GM18502 (cell line): Measurements from ENCODE around the gene FBXL13.
A peak's percentile ranks its signal among the peaks of the same experiment; 100 is the strongest.
"Not testable (repeated sequence)": the region's sequence is repeated elsewhere in the genome, so short reads cannot be mapped to it uniquely, and the experiment has no call there.

Experiments used
- ATAC-seq: cut with Tn5 transposase; IDR thresholded peaks from one replicate; pipeline ENCODE4 v1.9.1; 2021; ENCODE audit warnings: mild to moderate bottlenecking; ENCODE audit not compliant: unreplicated experiment, poor library complexity

FBXL13 gene

DNA sequence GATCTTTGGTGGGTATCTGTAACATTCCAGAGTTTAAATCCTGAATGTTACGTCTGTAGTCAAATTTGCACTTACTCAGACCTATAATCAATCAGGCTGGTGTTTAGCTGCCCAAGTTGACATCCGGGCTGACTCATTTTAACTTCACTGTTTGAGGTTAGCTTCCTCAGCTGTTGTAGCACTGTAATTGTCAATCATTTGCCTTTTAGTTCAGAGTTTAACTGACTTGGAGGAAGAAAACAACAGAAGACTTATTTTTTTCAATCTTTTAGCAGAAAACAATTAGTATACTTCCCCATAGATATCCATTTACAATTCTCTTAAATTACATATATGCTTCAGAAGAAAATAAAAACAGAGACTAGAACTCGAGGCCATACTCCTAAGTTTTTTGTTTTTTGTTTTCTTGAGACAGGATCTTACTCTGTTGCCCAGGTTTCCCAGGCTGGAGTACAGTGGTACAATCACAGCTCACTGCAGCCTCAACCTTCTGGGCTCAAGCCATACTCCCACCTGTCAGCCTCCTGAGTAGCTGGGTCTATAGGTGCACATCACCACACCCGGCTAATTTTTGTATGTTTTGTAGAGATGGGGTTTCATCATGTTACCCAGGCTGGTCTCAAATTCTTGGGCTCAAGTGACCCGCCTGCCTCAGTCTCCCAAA lies 200.3 kb downstream of the FBXL13 start:
- ATAC-seq, result peak; percentile 99

DNA sequence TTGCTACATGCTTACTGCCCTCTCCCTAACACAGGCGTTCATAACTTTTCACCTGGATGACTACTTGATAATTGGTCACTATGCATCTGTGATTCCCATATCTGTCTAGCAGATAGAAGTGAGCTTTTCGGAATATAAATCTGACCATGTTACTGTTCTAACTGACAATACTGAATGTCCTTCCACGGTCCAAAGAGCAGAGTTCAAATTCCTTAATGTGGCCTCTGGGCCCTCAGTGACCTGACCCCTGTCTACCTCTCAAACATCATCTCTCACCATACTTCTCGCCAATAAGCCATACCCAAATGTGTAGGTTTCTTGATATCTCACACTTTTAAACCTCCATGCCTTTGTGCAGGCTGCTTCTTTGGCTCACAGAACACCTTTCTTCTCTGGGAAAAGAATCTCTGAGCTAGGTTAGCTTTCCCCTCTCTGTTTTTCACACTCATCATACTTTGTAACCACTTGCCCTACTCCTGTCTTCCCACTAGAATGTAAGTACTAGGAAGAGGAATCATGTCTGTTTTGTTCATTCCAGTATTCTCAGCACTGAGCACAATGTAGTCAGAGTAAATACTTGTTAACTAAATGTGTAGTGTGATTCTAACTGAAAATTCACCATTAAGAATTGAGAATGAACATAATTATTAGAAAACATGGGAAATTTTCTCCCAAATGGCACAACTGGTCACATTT lies 201.0 kb downstream of the FBXL13 start:
- ATAC-seq, result peak; percentile 44

DNA sequence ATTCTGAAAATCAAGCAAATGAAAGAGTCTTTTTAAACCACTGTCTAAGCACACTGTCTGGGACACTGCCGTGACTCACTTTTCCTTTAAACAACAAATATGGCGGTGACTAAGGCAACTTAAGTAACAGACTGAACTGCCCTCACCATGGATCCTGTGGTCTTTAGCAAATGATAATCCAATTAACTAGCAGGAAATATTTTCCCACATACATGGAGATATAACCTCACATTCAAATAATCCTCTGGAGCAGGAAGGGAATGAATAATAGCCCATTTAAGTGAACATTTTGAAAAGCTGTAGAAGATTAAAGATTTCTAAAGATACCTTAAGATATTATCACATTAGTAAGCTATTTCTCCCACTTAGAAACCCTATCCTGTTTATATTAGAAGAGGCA lies 202.1 kb downstream of the FBXL13 start:
- ATAC-seq, result no peak

DNA sequence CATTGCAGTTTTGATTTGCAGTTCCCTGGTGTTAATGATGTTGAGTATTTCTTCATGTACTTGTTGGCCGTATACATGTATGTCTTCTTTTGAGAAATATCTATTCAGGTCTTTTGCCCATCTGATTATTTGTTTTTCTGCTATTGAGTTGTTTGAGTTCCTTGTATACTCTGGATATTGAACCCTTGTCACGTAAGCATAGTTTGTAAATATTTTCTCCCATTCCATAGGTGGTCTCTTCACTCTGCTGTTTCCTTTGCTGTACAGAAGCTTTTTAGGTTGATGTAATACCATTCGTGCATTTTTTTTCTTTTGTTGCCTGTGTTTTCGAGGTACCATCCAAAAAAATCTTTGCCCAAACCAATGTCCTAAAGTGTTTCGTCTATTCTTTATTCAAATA lies 205.4 kb downstream of the FBXL13 start:
- ATAC-seq, result no peak

DNA sequence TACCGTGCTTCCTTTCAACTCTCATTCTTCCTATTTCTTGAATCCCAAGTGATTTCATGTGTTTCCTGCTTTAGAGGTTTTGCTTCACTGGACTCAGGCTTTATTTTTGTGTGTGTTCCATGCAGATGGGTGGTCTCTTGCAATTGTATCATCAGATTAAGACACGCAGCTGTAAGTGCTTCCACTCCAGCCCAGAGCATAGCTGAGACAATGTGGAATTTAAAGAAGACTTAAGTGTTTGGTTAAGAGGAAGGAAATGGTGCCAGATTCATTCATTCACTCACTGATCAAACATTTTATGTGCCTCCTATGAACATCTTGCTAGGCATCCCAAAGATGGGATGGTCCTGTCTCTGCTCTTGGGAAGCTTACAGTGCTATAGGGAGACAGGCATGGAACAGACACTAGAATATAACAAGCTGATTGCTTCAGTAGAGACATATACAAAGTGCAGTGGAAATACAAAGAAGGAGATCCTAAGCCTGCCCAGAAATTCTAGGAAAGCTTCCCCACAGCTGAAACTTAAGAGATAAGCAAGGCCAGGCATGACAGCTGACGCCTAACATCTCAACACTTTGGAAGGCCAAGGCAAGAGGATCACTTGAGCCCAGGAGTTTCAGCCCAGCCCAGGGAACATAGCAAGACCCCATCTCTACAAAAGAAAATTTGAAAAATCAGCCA lies 207.9 kb downstream of the FBXL13 start:
- no peak for ATAC-seq

DNA sequence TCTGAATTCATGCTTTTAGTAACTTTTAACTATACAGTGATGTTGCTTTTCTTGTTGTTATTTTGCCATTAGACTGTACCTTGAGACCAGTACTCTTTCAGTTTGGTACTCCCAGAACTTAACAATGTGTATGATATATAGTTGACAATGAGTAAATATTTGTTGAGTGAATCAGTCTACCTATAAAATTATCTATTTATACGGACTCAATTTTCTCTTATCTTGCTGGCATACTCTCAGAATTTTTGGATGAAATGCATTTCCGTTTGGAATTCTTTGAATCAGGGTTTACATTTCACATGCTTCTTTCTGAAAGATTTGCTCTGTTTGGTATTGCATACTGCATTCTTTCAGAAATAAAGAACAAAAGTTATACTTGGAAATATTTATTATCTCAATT lies 209.6 kb downstream of the FBXL13 start:
- ATAC-seq, result no peak

DNA sequence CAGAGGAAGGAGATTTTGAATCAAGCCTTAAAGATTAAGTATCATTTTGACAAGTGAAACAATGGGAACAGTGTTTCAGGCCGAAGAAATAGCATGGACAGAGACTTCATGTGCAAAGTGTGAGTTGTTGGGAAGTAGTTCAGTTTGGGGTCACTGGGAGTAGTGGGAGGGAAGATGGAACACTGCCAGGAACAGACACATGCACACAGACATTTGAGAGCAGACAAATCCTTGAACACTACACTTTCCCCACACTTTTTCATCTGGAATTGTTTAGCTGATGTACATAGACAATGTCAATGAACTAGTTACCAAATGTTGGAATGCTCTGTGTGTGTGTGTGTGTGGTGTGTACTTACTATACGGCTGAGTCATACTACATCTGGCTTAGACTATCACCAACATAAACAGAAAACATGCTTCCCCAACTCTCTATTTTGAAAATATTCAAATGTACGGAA lies 214.2 kb downstream of the FBXL13 start:
- no peak for ATAC-seq

GRCh38 chr7:102859799-102860125 lies 214.8 kb downstream of the FBXL13 start:
- ATAC-seq, result no peak

DNA sequence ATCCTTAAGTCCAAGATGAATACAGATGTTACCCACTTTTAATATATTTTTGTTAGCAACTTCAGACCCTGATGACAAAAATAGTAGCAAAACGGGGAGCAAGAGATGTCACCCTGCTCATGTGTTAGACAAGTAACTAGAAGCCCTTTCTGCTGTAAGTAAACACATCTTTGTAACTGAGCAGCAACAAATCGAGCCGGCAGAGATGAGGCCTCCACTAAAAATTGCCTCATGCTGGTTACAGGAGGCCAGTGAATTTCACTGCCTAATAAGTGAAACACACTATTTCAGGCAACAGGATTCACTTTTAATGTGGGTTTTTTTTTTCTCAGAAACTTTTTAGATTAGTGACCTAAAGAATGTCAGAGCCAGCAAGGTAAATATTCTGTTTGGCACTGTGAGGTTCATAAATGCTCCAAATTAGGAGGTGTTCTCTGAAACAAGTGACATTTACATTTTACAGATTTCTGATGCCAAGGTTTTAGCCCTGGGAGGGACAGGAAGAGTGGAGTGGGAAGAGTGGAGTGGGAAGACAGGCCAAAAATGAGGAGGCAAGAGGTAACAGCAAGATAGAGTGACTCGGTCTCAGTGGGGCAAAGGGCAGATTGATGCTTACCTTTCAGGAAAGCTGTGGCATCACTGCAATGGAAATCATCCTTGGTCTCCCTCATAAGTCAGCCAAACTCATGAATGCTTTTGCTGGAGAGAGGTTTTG lies 215.4 kb downstream of the FBXL13 start:
- no peak for ATAC-seq

DNA sequence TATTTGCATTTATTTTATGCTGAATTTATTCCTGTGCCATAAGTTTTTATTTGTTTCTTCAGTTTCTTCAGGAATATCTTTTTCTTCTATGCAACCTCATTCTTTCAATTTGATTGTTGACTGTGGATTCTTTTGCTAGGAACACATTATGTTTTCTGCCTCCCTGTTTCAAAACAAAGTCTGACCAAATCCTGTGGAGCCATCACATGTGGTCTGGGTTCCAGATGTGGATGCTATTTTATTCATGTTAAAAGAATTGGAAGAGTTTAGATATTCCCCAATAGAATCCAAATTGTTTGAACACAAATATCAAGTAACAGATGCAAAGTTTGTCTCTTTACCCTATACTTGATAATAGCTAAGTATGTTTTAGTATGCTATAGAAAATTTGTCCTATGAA lies 218.6 kb downstream of the FBXL13 start:
- ATAC-seq, result no peak

GRCh38 chr7:102849538-102849937 lies 225.1 kb downstream of the FBXL13 start:
- no peak for ATAC-seq

- ATAC-seq, result no peak
Measured at GRCh38 chr7:102849079-102849478, 225.5 kb downstream of the FBXL13 start.

DNA sequence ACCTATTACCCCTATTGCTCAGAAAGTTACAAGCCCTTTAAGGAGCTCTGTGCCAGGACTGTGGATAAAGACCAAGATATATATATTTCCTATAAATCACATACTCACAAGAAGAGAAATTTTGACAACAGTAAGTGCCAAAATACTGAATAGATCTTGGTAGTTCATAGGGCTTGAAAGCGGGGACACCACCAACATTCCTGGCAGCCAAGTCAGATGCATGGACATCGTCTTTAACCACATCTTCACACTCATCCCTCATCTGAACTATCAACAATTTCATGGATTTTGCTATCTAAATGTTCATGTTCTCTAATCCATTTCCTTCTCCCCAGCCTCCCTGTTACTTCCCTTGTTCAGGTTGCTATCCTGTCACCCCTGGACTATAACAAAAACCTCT lies 229.2 kb downstream of the FBXL13 start:
- ATAC-seq, result no peak

DNA sequence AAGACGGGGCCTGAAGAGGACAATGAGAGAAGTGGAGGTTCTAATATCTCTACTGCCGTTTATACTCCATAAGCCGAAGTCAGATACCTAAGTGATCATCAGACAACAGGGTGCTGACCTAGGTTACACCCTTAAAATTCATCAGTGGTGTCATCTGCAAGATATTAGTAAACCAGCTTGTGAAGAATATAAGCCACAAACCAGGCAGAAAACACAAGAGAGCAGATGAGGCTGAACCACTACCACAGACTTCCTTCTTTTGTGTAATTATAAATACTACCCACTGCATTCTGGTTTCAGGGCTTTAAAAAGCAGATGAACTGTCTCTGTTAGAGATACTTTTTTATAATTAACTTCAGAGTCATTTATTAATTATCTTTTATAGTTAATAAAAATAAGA lies 230.7 kb downstream of the FBXL13 start:
- peak; percentile 94 for ATAC-seq

DNA sequence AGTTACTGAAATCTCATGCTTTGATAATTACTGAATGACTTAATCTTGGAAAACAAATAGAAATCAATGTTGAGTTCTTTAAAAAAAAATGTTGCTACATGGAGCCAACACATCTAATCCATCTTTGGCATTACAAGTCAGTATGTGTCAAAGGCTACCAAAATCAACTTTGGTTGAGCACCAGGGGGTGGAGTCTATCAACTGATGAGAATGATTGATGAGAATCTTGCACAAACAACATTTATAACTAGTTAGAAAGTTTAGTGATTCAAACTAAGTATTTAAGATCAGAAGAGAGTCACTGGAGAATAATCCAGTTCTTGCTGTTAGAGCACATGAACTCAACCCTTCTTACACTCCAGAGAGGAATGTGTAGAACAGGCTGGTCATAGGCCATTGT lies 232.3 kb downstream of the FBXL13 start:
- no peak for ATAC-seq

DNA sequence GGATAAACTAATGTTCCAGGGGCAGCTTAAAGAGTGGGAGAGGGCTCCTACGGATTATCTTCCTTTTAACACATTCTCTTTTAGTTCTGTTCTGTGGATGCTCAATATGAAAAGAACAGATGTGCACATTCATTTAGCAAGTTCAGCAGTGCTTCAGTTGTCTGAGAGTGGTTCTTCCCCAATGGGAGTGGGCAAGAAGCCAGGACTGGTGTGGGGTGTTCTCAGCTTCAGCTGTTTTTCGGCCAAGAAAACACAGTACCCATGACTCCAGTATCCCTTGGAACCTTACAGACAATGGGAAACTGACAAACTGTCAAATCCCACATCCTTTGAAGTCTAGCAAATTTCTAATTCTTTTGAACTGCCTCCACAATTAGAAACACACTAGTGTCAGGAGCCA lies 233.3 kb downstream of the FBXL13 start:
- no peak for ATAC-seq

GRCh38 chr7:102840404-102840803 lies 234.2 kb downstream of the FBXL13 start:
- no peak for ATAC-seq

GRCh38 chr7:102838572-102839101 lies 236.0 kb downstream of the FBXL13 start:
- ATAC-seq, result not testable (repeated sequence)

- no peak for ATAC-seq
Measured at GRCh38 chr7:102837802-102838201, 236.8 kb downstream of the FBXL13 start.

GRCh38 chr7:102836977-102837376 lies 237.6 kb downstream of the FBXL13 start:
- ATAC-seq, result no peak
